H9 (cell line): ENCODE measurements around the gene ITGA11. TPM values are rescaled to one million over a fixed set of nuclear protein-coding genes. Genes with fewer than 3 reads are reported as not detected.

ENCODE experiments used
- DNase-seq: peaks from one replicate; pipeline ENCODE4 v3.0.0-alpha.2; 2017
- H2AFZ ChIP-seq: one replicate; pipeline ENCODE4 v1.6.1; 2013; ENCODE audit warnings: mild to moderate bottlenecking, low read length, control low read depth, moderate library complexity
- H2AK5ac ChIP-seq: 2 replicates; pipeline ENCODE4 v1.6.1; 2013; ENCODE audit warnings: low read length, control low read depth, mixed read lengths; ENCODE audit not compliant: insufficient read length
- H2BK120ac ChIP-seq: one replicate; pipeline ENCODE4 v1.6.1; 2013; ENCODE audit warnings: low read depth, mild to moderate bottlenecking, low read length, control low read depth, inconsistent platforms; ENCODE audit not compliant: poor library complexity, severe bottlenecking
- H2BK12ac ChIP-seq: 2 replicates; pipeline ENCODE4 v1.6.1; 2013; ENCODE audit warnings: low read length, control low read depth, mixed read lengths, low read depth; ENCODE audit not compliant: insufficient read length
- H2BK15ac ChIP-seq: 2 replicates; pipeline ENCODE4 v1.6.1; 2013; ENCODE audit warnings: low read depth, low read length, control low read depth
- H2BK20ac ChIP-seq: one replicate; pipeline ENCODE4 v1.6.1; 2013; ENCODE audit warnings: low read depth, mild to moderate bottlenecking, low read length, control low read depth, inconsistent platforms; ENCODE audit not compliant: poor library complexity, severe bottlenecking
- H2BK5ac ChIP-seq: 2 replicates; pipeline ENCODE4 v1.6.1; 2013; ENCODE audit warnings: low read length, control low read depth, mixed read lengths; ENCODE audit not compliant: insufficient read length
- H3K14ac ChIP-seq: 2 replicates; pipeline ENCODE4 v1.6.1; 2013; ENCODE audit warnings: low read length, control low read depth; ENCODE audit not compliant: insufficient read depth
- H3K18ac ChIP-seq: 2 replicates; pipeline ENCODE4 v1.6.1; 2013; ENCODE audit warnings: low read depth, mild to moderate bottlenecking, mixed read lengths, low read length, control low read depth; ENCODE audit not compliant: insufficient read length
- H3K23ac ChIP-seq: 2 replicates; pipeline ENCODE4 v1.6.1; 2013; ENCODE audit warnings: low read length, control low read depth, mixed read lengths, low read depth; ENCODE audit not compliant: insufficient read length
- H3K23me2 ChIP-seq: 2 replicates; pipeline ENCODE4 v1.6.1; 2013; ENCODE audit warnings: low read depth, mild to moderate bottlenecking, mixed read lengths, low read length, control low read depth; ENCODE audit not compliant: insufficient read length, poor library complexity, severe bottlenecking
- H3K27ac ChIP-seq: 2 replicates; pipeline ENCODE4 v1.5.1; 2013; ENCODE audit warnings: low read length, control low read depth, mixed read lengths, low read depth; ENCODE audit not compliant: insufficient read length
- H3K27me3 ChIP-seq: 2 replicates; pipeline ENCODE4 v1.6.1; 2013; ENCODE audit warnings: low read length, control low read depth, inconsistent platforms; ENCODE audit not compliant: insufficient read depth
- H3K4ac ChIP-seq: 2 replicates; pipeline ENCODE4 v1.6.1; 2013; ENCODE audit warnings: low read depth, mild to moderate bottlenecking, control low read depth, inconsistent platforms, low read length, moderate library complexity
- H3K4me1 ChIP-seq: 2 replicates; pipeline ENCODE4 v1.6.1; 2013; ENCODE audit warnings: low read length, control low read depth, inconsistent platforms; ENCODE audit not compliant: insufficient read depth
- H3K4me2 ChIP-seq: 2 replicates; pipeline ENCODE4 v1.6.1; 2013; ENCODE audit warnings: low read length, control low read depth, mixed read lengths; ENCODE audit not compliant: insufficient read length, insufficient read depth
- H3K56ac ChIP-seq: 2 replicates; pipeline ENCODE4 v1.6.1; 2013; ENCODE audit warnings: low read depth, mild to moderate bottlenecking, mixed read lengths, low read length, control low read depth; ENCODE audit not compliant: insufficient read length
- H3K79me1 ChIP-seq: 2 replicates; pipeline ENCODE4 v1.6.1; 2013; ENCODE audit warnings: low read depth, mild to moderate bottlenecking, moderate library complexity, low read length, control low read depth, inconsistent platforms; ENCODE audit not compliant: insufficient read depth, poor library complexity, severe bottlenecking
- H3K79me2 ChIP-seq: 2 replicates; pipeline ENCODE4 v1.6.1; 2013; ENCODE audit warnings: low read length, control low read depth, inconsistent platforms; ENCODE audit not compliant: insufficient read depth
- H3K9ac ChIP-seq: 2 replicates; pipeline ENCODE4 v1.6.1; 2013; ENCODE audit warnings: low read length, control low read depth, mixed read lengths; ENCODE audit not compliant: insufficient read length; ENCODE audit errors: extremely low read depth
- H3K9me3 ChIP-seq: one replicate; pipeline ENCODE4 v1.6.1; 2013; ENCODE audit warnings: low read depth, low read length, inconsistent platforms; ENCODE audit not compliant: control insufficient read depth
- H3T11ph ChIP-seq: one replicate; pipeline ENCODE4 v1.6.1; 2013; ENCODE audit warnings: mild to moderate bottlenecking, low read length, control low read depth, inconsistent platforms
- H4K20me1 ChIP-seq: one replicate; pipeline ENCODE4 v1.6.1; 2013; ENCODE audit not compliant: control insufficient read depth, insufficient read length, insufficient read depth
- H4K5ac ChIP-seq: 2 replicates; pipeline ENCODE4 v1.6.1; 2013; ENCODE audit warnings: low read depth, mild to moderate bottlenecking, mixed read lengths, low read length, control low read depth; ENCODE audit not compliant: insufficient read length
- H4K8ac ChIP-seq: replicated peaks from 2 replicates; pipeline ENCODE4 v1.6.1; 2013; ENCODE audit warnings: low read length, control low read depth, mixed read lengths, low read depth; ENCODE audit not compliant: insufficient read length
- H4K91ac ChIP-seq: 2 replicates; pipeline ENCODE4 v1.6.1; 2013; ENCODE audit warnings: low read depth, mild to moderate bottlenecking, moderate library complexity, mixed read lengths, low read length, control low read depth; ENCODE audit not compliant: insufficient read length
- H3K27ac Mint-ChIP-seq, 3 experiments: 2 replicates in 2 of 3; 3 replicates in 1 of 3; pipeline ENCODE4 v1.8.0; 2020 to 2021; ENCODE audit warnings: mixed read lengths in 3 of 3, mild to moderate bottlenecking in 1 of 3, moderate library complexity in 1 of 3
- H3K27me3 Mint-ChIP-seq: 2 replicates; pipeline ENCODE4 v1.8.0; 2021; ENCODE audit warnings: low read depth, mild to moderate bottlenecking, moderate library complexity, mixed read lengths
- H3K36me3 Mint-ChIP-seq, 3 experiments: 2 replicates in 2 of 3; 3 replicates in 1 of 3; pipeline ENCODE4 v1.8.0; 2020 to 2021; ENCODE audit warnings: low read depth in 3 of 3, mixed read lengths in 3 of 3; ENCODE audit not compliant: insufficient read depth in 1 of 3
- H3K4me1 Mint-ChIP-seq, 2 experiments: 2 replicates each; pipeline ENCODE4 v1.8.0; 2020; ENCODE audit warnings: mixed read lengths in 2 of 2
- H3K4me3 Mint-ChIP-seq, 2 experiments: 2 replicates in 1 of 2; 3 replicates in 1 of 2; pipeline ENCODE4 v1.8.0; 2020 to 2021; ENCODE audit warnings: mild to moderate bottlenecking in 2 of 2, mixed read lengths in 2 of 2, moderate library complexity in 1 of 2
- H3K9me3 Mint-ChIP-seq, 2 experiments: 2 replicates in 1 of 2; 3 replicates in 1 of 2; pipeline ENCODE4 v1.8.0; 2020; ENCODE audit warnings: mild to moderate bottlenecking in 2 of 2, mixed read lengths in 2 of 2, moderate library complexity in 1 of 2
- CTCF ChIP-seq: fragments of 200-600 bp; sonication (generic); conservative IDR thresholded peaks from 3 replicates; pipeline ENCODE4 v1.8.0; 2021; ENCODE audit warnings: antibody characterized with exemption, mild to moderate bottlenecking
- WGBS: extraction: QIAGEN DNeasy Blood & Tissue Kit; methylation state at CpG from one replicate; pipeline ENCODE4 v1.1.7; 2013; ENCODE audit warnings: missing lambda C conversion rate, low lambda C conversion rate, mixed read lengths; ENCODE audit not compliant: insufficient read length; ENCODE audit errors: extremely low coverage; 5-methylcytosine and 5-hydroxymethylcytosine counted together
- total RNA-seq: library from RNA; stranded (reverse); gene quantifications from 2 replicates; pipeline ENCODE4 v1.2.1, GENCODE V29; 2021

Gene ITGA11
- total RNA-seq, 1 experiment from 2014 or later: 0.07 TPM

GRCh38 chr15:68303134-68303533 lies 128.8 kb downstream of the ITGA11 start:
- Mint-ChIP-seq H3K36me3 (peaks cover 0 to 2% (median 0%) of the 10 kb centered on the region in 3 experiments; a peak in 1 of 7 replicates), H3K4me3 (no peak overlapping the region), H3K4me1 (peaks cover 38 to 42% of the 10 kb centered on the region in 2 experiments), H3K27ac (no peak overlapping the region; a peak in 1 of 7 replicates), H3K27me3 (peaks cover 2% of the 10 kb centered on the region; the same call in 1 of the 2 replicates), H3K9me3 (no peaks in the 10 kb centered on the region)
- Histone ChIP-seq H2AFZ (no peak overlapping the region), H2BK120ac (no peak overlapping the region), H3K23ac (no peak overlapping the region), H3K4me1 (no peaks in the 10 kb centered on the region; the same call in 1 of the 2 replicates), H3T11ph (no peak overlapping the region), H3K79me1 (no peaks in the 10 kb centered on the region), H4K20me1 (no peaks in the 10 kb centered on the region), H4K91ac (no peak overlapping the region), H3K27me3 (no peaks in the 10 kb centered on the region), H3K14ac (no peak overlapping the region), H4K5ac (no peak overlapping the region), H3K56ac (no peak overlapping the region), H3K79me2 (no peaks in the 10 kb centered on the region), H3K23me2 (no peaks in the 10 kb centered on the region), H3K18ac (no peak overlapping the region), H2BK20ac (no peak overlapping the region), H3K27ac (no peak overlapping the region), H3K4me2 (no peak overlapping the region), H2AK5ac (no peak overlapping the region), H3K9ac (no peak overlapping the region), H2BK15ac (no peak overlapping the region), H3K9me3 (no peaks in the 10 kb centered on the region), H3K4ac (no peak overlapping the region), H2BK12ac (no peak overlapping the region), H4K8ac (no peak overlapping the region), H2BK5ac (no peak overlapping the region)
- DNase-seq: no peak
- WGBS: no CpG with 5 or more reads among the region's 2 CpGs
- no peak for TF ChIP-seq CTCF
